Lung (tissue), 12 donors: ENCODE data around the gene PAM. TPM values are rescaled to one million over a fixed set of nuclear protein-coding genes. Genes with fewer than 3 reads are reported as not detected.
"Not testable (repeated sequence)": the region's sequence is repeated elsewhere in the genome, so short reads cannot be mapped to it uniquely, and the experiment has no call there.

Experiments used
- ATAC-seq: fragments of 200-7000 bp; cut with Tn5 transposase; one replicate; pipeline ENCODE4 v1.9.1; 2020; ENCODE audit warnings: moderate number of reproducible peaks; ENCODE audit not compliant: insufficient read depth, low FRiP score
- DNase-seq, 3 donors: peaks; one replicate each; pipeline ENCODE4 v3.0.0-alpha.2; 2013 to 2017
- H3K27ac ChIP-seq, 2 donors: one replicate each; pipeline ENCODE4 v1.5.1; 2013; ENCODE audit warnings: mild to moderate bottlenecking in 2 of 2, moderate library complexity in 2 of 2, control low read depth in 1 of 2, inconsistent platforms in 1 of 2, low read depth in 1 of 2, low read length in 1 of 2
- H3K27me3 ChIP-seq, 3 donors: one replicate each; pipeline ENCODE4 v1.5.1; 2013; ENCODE audit warnings: low read length in 2 of 3; ENCODE audit not compliant: control insufficient read depth in 3 of 3, insufficient read depth in 3 of 3
- H3K36me3 ChIP-seq, 4 donors: one replicate each; pipeline ENCODE4 v1.5.1; 2013; ENCODE audit warnings: low read length in 4 of 4, mild to moderate bottlenecking in 1 of 4, moderate library complexity in 1 of 4; ENCODE audit not compliant: control insufficient read depth in 4 of 4, insufficient read depth in 4 of 4
- H3K4me1 ChIP-seq, 5 donors: one replicate each; pipeline ENCODE4 v1.5.1; 2013; ENCODE audit warnings: low read length in 5 of 5, mild to moderate bottlenecking in 2 of 5, moderate library complexity in 1 of 5; ENCODE audit not compliant: control insufficient read depth in 5 of 5, insufficient read depth in 5 of 5
- H3K4me3 ChIP-seq: one replicate; pipeline ENCODE4 v1.5.1; 2013; ENCODE audit warnings: mild to moderate bottlenecking, control low read depth, moderate library complexity
- H3K9ac ChIP-seq, 2 donors: one replicate each; pipeline ENCODE4 v1.5.1; 2013; ENCODE audit warnings: low read length in 2 of 2, control low read depth in 1 of 2; ENCODE audit not compliant: insufficient read depth in 1 of 2
- H3K9me3 ChIP-seq, 4 donors: one replicate each; pipeline ENCODE4 v1.5.1; 2013; ENCODE audit warnings: low read length in 3 of 4, mild to moderate bottlenecking in 1 of 4, moderate library complexity in 1 of 4; ENCODE audit not compliant: control insufficient read depth in 4 of 4, insufficient read depth in 3 of 4
- WGBS, 2 donors: extraction: QIAGEN DNeasy Blood & Tissue Kit; methylation state at CpG; one replicate each; pipeline ENCODE4 v1.1.7; 2013; 5-methylcytosine and 5-hydroxymethylcytosine counted together
- polyA plus RNA-seq, 2 donors: library from polyadenylated mRNA; stranded (reverse); fragments of 200-250 nt; gene quantifications; one replicate each; pipeline ENCODE4 v1.2.1, GENCODE V29; 2013
- total RNA-seq, 2 donors: library from RNA; depleted of rRNA in 1 of 2; stranded (reverse); fragments of >200 nt in 1 of 2; gene quantifications; one replicate each; pipeline ENCODE4 v1.2.1, GENCODE V29; 2014 to 2021
- TF ChIP-seq, protein P1 (sequence below): IDR thresholded peaks from 2 replicates; pipeline ENCODE4 v1.5.1; 2012; ENCODE audit warnings: mild to moderate bottlenecking; ENCODE audit errors: control extremely low read depth, extremely low read depth
- donor health status: control.
- donor health status: control.
- donor health status: Bipolar disorder and iron deficiency.
- donor health status: healthy.
- donor health status: DM: yes; HTN: yes; CAD: no.

The PAM gene
- total and polyA plus RNA-seq, 4 donors, result 117 to 248 (median 151) TPM

DNA sequence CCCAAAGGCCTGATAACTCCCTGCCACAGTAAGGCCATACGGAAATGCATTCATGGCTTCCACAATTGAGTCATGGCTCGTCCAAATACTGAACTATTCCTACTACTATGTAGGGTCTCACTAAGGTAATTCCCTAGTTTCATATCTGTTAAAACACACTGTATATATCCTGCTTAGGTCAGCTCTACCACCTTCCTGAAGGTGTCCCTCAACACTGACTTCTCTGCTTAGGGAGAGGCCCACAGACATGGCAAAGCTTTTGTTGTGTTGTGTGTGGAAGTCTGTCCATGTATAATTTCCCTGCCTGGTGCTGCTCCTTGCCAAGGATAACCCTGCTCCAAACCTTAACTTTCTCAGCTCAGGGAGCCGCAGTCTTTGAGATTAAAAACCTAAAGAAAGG is 304.4 kb downstream of the PAM start:
- WGBS, 2 donors, result 84 to 92% methylated on average over 3 of the region's 3 CpGs
- H3K4me1 ChIP-seq, result peaks cover 0 to 5% (median 0%) of the 10 kb centered on the region in 5 donors
- H3K9me3 ChIP-seq, result no peaks in the 10 kb centered on the region
- no peak for ATAC-seq
- DNase-seq, result no peak
- no peaks in the 10 kb centered on the region for H3K27me3 ChIP-seq
- H3K27ac ChIP-seq, result no peak overlapping the region
- H3K9ac ChIP-seq, result no peak overlapping the region
- TF ChIP-seq, protein P1, sequence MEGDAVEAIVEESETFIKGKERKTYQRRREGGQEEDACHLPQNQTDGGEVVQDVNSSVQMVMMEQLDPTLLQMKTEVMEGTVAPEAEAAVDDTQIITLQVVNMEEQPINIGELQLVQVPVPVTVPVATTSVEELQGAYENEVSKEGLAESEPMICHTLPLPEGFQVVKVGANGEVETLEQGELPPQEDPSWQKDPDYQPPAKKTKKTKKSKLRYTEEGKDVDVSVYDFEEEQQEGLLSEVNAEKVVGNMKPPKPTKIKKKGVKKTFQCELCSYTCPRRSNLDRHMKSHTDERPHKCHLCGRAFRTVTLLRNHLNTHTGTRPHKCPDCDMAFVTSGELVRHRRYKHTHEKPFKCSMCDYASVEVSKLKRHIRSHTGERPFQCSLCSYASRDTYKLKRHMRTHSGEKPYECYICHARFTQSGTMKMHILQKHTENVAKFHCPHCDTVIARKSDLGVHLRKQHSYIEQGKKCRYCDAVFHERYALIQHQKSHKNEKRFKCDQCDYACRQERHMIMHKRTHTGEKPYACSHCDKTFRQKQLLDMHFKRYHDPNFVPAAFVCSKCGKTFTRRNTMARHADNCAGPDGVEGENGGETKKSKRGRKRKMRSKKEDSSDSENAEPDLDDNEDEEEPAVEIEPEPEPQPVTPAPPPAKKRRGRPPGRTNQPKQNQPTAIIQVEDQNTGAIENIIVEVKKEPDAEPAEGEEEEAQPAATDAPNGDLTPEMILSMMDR, result no peak
- no peaks in the 10 kb centered on the region for H3K36me3 ChIP-seq
- no peak overlapping the region for H3K4me3 ChIP-seq

DNA sequence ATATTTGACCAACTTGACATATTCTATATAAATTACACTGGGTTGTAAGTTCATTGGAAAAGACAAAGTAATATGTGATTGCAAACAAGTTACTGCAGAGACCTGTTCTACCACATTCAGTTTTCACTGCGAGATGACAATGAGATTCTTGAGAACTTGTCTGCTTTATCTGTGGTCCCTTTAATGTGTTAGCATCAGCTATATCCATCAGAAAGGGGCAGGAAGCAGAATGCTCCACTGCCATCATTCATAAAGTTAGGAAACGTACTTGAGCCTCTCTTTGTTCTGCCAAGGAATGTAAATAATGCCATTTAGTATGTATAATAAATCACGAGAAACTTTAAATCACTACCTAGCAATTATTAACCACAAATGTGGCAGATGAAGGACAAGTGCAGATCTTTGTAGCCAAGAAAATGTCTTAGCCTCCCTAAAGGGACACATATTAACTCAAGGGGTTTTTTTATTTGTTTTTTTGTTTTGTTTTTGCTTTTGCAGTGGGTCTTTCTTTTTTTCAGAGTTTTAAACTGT is 305.4 kb downstream of the PAM start:
- TF ChIP-seq, protein P1, result no peak
- H3K9ac ChIP-seq, result no peak overlapping the region
- H3K27me3 ChIP-seq, result no peaks in the 10 kb centered on the region
- ATAC-seq (no peak), DNase-seq (peak in 1 of 3 donors; percentile 27)
- H3K4me3 ChIP-seq, result no peak overlapping the region
- H3K36me3 ChIP-seq, result no peaks in the 10 kb centered on the region
- no peaks in the 10 kb centered on the region for H3K9me3 ChIP-seq
- 35 to 74% methylated on average over 3 of the region's 3 CpGs for WGBS, 2 donors
- no peak overlapping the region for H3K27ac ChIP-seq
- peaks cover 0 to 5% (median 0%) of the 10 kb centered on the region in 5 donors for H3K4me1 ChIP-seq

DNA sequence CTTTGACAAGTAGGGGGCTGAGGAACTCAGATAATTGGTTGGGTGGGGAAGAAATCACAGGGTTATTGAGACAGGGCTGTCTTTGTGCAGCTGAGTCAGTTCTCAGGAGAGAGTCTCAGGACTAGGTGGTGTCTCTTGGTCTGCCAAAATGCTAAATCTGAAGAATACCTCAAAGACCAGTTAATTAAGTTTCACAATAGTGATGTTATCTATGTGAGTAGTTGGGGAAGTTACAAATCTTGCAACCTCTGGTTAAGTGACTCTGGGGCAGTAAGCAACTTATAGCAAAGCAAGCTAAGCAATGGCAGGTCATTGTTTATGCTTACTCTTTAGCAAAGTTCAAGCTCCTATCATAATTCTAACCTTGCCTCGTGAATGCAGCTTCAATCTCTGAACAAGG is 311.2 kb downstream of the PAM start:
- no peak for DNase-seq
- Histone ChIP-seq H3K9ac (no peak overlapping the region), H3K27me3 (no peaks in the 10 kb centered on the region), H3K36me3 (no peaks in the 10 kb centered on the region), H3K4me3 (no peak overlapping the region), H3K9me3 (no peaks in the 10 kb centered on the region), H3K27ac (no peak overlapping the region), H3K4me1 (no peaks in the 10 kb centered on the region)
- TF ChIP-seq, protein P1, result no peak
- no peak for ATAC-seq
- WGBS, 2 donors, result 64 to 65% methylated on average over 1 of the region's 1 CpG

DNA sequence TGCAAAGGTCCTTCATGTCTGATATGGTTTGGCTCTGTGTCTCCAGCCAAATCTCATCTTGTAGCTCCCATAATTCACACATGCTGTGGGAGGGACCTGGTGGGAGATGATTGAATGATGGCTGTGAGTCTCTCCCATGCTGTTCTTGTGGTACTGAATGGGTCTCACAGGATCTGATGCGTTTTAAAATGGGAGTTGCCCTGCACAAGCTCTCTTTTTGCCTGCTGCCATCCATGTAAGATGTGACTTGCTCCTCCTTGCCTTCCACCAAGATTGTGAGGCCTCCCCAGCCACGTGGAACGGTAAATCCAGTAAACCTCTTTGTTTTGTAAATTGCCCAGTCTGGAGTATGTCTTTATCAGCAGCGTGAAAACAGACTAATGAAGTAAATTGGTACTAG is 318.4 kb downstream of the PAM start:
- not testable (repeated sequence) for DNase-seq, H3K9ac ChIP-seq, H3K27me3 ChIP-seq, H3K4me3 ChIP-seq, H3K4me1 ChIP-seq, H3K27ac ChIP-seq, ATAC-seq, H3K9me3 ChIP-seq, H3K36me3 ChIP-seq
- WGBS, 2 donors, result 59 to 85% methylated on average over 4 of the region's 4 CpGs
